HTR-8/SVneo (cell line): ENCODE results near the gene KIF16B.
"Not testable (repeated sequence)": the region's sequence is repeated elsewhere in the genome, so short reads cannot be mapped to it uniquely, and the experiment has no call there.

Source experiments
- DNase-seq: peaks from one replicate; pipeline ENCODE4 v3.0.0; 2011; ENCODE audit warnings: low spot score, mixed read lengths; ENCODE audit not compliant: insufficient read length
- FAIRE-seq: peaks from 2 replicates; lab custom pipeline; 2011; peaks lifted over from hg19 to GRCh38; lab: Jason Lieb, UNC

KIF16B gene

DNA sequence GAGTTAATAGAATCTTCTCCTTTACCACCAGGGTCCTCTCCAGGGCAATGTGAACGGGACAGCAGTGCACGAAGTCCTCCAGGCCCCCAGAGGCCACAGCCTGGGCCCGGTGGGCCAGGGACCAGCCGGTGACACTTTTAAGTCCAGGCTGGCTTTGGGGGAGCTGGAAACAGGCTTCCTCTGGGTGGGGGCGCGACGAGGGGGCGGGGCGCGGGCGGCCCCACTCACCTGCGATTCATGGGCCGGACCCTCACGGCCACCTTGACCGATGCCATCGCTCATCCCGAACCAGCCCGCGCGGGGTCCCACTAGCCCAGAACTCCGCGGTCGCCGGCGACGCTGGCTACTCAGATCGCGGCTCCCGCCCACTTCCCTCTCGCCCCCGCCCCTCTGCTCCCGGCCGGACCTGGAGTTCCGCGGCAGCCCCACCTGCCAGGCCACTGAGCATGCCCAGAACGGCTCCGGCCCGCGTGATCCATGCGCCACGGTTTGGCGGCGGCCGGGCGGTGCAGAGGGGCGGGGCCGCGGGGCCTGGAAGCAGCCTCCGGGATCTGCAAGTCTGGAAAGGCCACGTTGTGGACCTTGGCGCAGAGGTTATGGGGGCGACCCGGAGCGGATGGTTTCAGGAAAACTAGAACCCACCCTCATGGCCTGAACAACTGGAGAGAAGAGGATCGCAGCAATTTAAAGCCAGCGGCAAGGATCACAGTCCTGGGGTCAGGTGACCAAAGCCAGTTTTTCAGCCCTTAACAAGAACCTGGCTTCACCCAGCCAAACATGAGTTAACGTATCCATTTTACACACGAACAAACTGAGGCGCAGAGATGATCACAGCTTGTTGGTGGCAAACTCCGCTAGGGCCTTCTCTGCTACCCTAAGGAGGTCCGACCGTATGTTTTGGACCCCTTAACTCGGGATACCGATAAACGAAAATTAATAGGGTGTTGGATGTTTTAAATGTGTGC lies at the start of gene KIF16B:
TSS of gene KIF16B (minus strand) at position 448 of the 965 bp plus-strand sequence. CDS start at position 275, 173 bp downstream.
- DNase-seq = peak; percentile 81
- peak; percentile 86 for FAIRE-seq

DNA sequence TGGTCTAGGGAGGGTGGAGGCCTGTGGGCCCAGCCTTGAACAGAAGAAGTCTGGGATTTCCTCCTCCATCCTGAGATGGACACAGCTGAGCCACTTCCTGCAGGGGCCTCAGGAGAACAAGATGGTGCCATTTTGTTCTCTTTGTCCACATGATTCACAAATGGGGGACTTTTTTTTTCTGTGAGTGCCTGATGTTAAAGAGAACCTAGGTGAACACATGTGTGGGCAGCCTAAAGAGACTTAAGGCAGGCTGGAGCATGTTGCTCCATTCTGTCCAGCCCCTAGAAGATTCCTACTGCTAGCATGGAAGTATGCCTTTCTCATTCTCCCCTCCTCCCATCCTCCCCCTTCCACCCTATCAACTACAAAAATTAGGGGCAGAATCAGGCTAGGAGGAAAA lies 49.3 kb upstream of the KIF16B start:
- no peak for DNase-seq
- no peak for FAIRE-seq

- FAIRE-seq = no peak
These were observed 48.3 kb upstream of the KIF16B start for GRCh38 chr20:16621435-16622141.

GRCh38 chr20:16620961-16621360 lies 47.7 kb upstream of the KIF16B start:
- DNase-seq = no peak
- FAIRE-seq = no peak

More at GRCh38 chr20:16621435-16622141, 48.3 kb upstream of the KIF16B start:
- DNase-seq = no peak

GRCh38 chr20:16619953-16620352 lies 46.7 kb upstream of the KIF16B start:
- FAIRE-seq (no peak), DNase-seq (no peak)

DNA sequence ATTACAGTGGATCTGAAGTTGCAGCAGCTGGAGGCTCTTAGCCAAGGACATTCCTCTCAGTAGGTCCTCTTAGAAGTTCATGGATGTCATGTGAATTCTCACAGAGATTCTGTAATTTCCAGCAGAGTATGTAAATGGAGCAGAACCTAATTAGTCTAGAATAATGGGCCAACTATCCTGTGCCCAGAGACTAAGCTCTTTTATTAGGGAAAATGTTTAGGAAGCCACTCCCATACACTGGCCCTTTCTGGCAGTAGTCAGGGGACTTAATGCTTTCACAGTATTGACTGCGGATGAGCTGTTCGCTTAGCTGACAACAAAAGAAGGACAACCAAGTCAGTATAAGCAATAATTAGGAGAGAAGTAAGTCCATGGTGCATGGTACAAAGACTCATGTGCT lies 43.8 kb upstream of the KIF16B start:
- DNase-seq (no peak), FAIRE-seq (no peak)

- no peak for DNase-seq
- no peak for FAIRE-seq
These were observed 43.1 kb upstream of the KIF16B start for GRCh38 chr20:16616317-16616716.

DNA sequence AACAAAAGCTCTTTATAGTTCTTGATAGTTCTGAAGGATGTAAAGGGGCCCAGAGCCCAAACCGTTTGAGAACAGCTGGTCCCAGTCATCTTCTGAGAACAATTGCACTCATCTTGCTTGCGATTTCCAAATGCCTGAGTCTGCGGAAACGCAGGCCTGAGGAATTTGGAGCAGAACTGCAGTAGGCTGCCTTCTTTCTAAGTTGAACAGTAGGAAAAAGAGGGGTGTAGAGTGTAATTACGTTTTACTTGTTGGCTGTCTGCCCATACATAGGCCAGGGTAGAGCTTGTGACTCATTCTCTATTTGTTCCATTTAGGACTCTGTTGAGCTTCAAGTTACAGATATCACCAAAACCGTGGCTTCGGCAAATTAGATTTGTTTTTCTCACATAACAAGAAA lies 42.0 kb upstream of the KIF16B start:
- FAIRE-seq = no peak
- no peak for DNase-seq

GRCh38 chr20:16613954-16614353 lies 40.7 kb upstream of the KIF16B start:
- FAIRE-seq = no peak
- no peak for DNase-seq

GRCh38 chr20:16612706-16613105 lies 39.5 kb upstream of the KIF16B start:
- FAIRE-seq = no peak

GRCh38 chr20:16611817-16612216 lies 38.6 kb upstream of the KIF16B start:
- FAIRE-seq (no peak), DNase-seq (no peak)

More at GRCh38 chr20:16612706-16613105, 39.5 kb upstream of the KIF16B start:
- no peak for DNase-seq

DNA sequence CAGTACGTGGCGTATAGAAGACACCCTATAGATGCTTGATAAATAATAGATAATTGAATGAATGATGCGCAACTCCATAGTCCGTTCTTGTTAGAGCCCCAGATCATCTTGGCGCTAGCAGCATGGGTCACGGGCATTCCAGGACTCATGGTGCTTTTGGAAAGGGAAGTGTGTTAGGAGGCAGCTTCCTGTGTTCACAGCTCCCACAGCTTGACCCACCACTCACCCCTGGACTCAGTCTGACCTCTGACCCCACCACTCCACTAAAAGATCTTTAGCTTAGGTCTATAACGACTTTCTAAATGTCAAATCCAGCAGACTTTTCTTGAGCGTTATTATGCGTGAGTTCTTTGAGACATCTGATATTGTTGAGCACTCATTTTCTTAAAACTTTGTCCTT lies 35.8 kb upstream of the KIF16B start:
- FAIRE-seq (no peak), DNase-seq (no peak)

- no peak for DNase-seq
- no peak for FAIRE-seq
These were observed 35.0 kb upstream of the KIF16B start for GRCh38 chr20:16608277-16608650.

DNA sequence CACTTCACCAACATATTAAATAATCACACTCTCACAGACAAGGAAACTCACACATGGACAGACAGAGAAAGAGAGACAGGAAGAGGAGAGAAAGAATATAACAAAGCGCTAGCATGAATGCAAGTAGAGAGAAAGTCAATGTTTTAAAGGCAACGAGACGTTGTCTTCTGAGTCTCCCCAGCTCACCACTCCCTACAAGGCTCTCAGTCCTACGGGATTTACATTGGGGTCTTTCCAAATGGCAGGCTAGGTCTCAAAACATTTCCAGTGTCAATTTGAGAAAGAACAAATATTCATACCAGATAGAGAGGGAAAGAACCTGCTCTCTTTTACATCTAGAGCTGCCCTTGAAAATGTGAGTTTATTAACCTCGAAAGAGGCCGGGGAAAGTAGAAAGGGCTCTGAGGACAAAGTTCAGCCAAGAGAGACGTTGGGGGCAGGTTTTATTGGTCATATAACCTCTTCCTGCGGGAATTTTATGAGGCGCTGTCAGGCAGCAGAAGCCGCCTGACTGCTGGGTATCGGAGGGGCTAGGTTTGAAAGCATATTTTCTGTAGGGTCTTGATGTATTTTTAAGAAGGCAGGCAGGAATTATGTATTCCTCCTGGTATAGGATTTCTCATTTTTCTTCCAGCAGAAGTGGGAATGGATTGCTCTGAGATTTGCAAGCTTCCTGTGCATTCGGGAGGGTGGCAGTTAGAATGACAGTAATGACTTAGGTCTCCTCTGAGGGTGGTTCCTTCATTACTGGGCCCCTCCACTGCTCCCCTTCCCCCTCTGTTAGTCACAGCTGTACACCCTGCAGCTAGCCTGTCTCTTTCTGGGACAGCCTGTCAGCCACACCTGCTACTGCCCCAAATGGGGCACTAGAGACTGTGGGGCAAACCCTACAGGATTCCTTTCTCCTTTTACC lies 34.4 kb upstream of the KIF16B start:
- no peak for FAIRE-seq
- DNase-seq = no peak

- no peak for FAIRE-seq
- no peak for DNase-seq
These were observed 33.3 kb upstream of the KIF16B start for GRCh38 chr20:16606468-16607070.

GRCh38 chr20:16601047-16601446 lies 27.8 kb upstream of the KIF16B start:
- FAIRE-seq (no peak), DNase-seq (no peak)

- no peak for FAIRE-seq
- no peak for DNase-seq
These were observed 26.0 kb upstream of the KIF16B start for GRCh38 chr20:16599257-16599656.

DNA sequence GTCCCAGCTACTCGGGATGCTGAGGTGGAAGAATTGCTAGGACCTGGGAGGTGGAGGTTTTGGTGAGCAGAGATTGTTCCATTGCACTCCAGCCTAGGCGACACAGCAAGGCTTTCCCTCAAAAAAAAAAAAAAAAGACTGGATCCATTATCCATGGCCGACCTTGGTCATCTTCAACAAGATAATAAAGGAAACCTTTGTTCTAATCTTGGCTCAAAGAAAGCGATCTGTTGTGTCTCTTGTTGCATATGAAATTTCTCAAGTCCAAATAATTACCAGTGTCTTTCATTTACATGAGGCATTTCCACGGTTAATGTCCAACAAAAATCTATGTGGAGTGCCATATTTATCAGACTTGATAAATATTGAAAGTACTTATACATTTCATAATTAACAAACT lies 23.7 kb upstream of the KIF16B start:
- DNase-seq (no peak), FAIRE-seq (no peak)

- not testable (repeated sequence) for FAIRE-seq, DNase-seq
These were observed 23.2 kb upstream of the KIF16B start for GRCh38 chr20:16596404-16596803.

- FAIRE-seq = no peak
- no peak for DNase-seq
These were observed 22.1 kb upstream of the KIF16B start for GRCh38 chr20:16595376-16595775.
